Transverse colon (tissue), 4 donors: ENCODE results near the gene ACER3. TPM values are rescaled to one million over a fixed set of nuclear protein-coding genes. Genes with fewer than 3 reads are reported as not detected.

Experiments used
- DNase-seq: peaks from one replicate; pipeline ENCODE4 v3.0.0-alpha.2; 2019
- H3K27ac ChIP-seq, 4 donors: fragments of 200-600 bp; sonication (generic); 2 replicates each; pipeline ENCODE4 v1.5.1; 2016 to 2018; ENCODE audit warnings: inconsistent platforms in 4 of 4
- H3K27me3 ChIP-seq: fragments of 200-600 bp; sonication (generic); 2 replicates; pipeline ENCODE4 v1.5.1; 2017; ENCODE audit warnings: inconsistent platforms
- H3K36me3 ChIP-seq, 4 donors: fragments of 200-600 bp; sonication (generic); 2 replicates each; pipeline ENCODE4 v1.5.1; 2017 to 2019; ENCODE audit warnings: inconsistent platforms in 4 of 4
- H3K4me1 ChIP-seq, 4 donors: fragments of 200-600 bp; sonication (generic); 2 replicates each; pipeline ENCODE4 v1.5.1; 2017 to 2020; ENCODE audit warnings: inconsistent platforms in 4 of 4
- H3K4me3 ChIP-seq, 4 donors: fragments of 200-600 bp; sonication (generic); 1 replicate in 1 of 4; 2 replicates in 3 of 4; pipeline versions ENCODE4 v1.5.1 to v1.6.1; 2017 to 2019; ENCODE audit warnings: inconsistent platforms in 4 of 4
- H3K9me3 ChIP-seq, 2 donors: fragments of 200-600 bp; sonication (generic); 2 replicates each; pipeline ENCODE4 v1.5.1; 2017 to 2019; ENCODE audit warnings: inconsistent platforms in 2 of 2
- CTCF ChIP-seq, 5 experiments: fragments of 200-600 bp in 3 of 5; fragments of 450-650 bp in 2 of 5; sonication (generic) in 3 of 5; IDR thresholded peaks; 1 replicate in 2 of 5; 2 replicates in 3 of 5; pipeline ENCODE4 v1.5.1; 2016 to 2017; ENCODE audit warnings: antibody characterized with exemption in 5 of 5, inconsistent platforms in 3 of 5, mild to moderate bottlenecking in 2 of 5, moderate library complexity in 1 of 5
- EP300 ChIP-seq: sonication (generic); formaldehyde crosslinking; IDR thresholded peaks from one replicate; pipeline ENCODE4 v1.6.1; 2017; ENCODE audit warnings: antibody characterized with exemption, low read depth
- POLR2A ChIP-seq: fragments of 450-650 bp; IDR thresholded peaks from one replicate; pipeline ENCODE4 v1.6.1; 2016; ENCODE audit warnings: antibody characterized with exemption, mild to moderate bottlenecking, moderate library complexity
- POLR2AphosphoS5 ChIP-seq, 3 donors: sonication (generic); formaldehyde crosslinking; IDR thresholded peaks; one replicate each; pipeline ENCODE4 v1.6.1; 2016; ENCODE audit warnings: antibody characterized with exemption in 3 of 3
- WGBS, 2 donors: methylation state at CpG; one replicate each; pipeline ENCODE4 v1.1.5; 2018; ENCODE audit warnings: low coverage in 1 of 2; 5-methylcytosine and 5-hydroxymethylcytosine counted together
- in situ Hi-C, 4 donors: fragments of 200-750 bp; cut with MboI; loops; one replicate each; pipeline versions ENCODE4 v1.15.0 to v1.15.1; 2017; ENCODE audit warnings: low sequenced_read_pairs in 3 of 4, low pct_ligation_motif_present in 1 of 4, low pct_unique_long_range_greater_than_20kb in 1 of 4
- intact Hi-C: fragments of 100-400 bp; cut with DNase I; formaldehyde crosslinking; loops from one replicate; pipeline ENCODE4 v1.15.1; 2023; ENCODE audit warnings: low total_unique reads
- total RNA-seq, 4 donors: library from RNA; depleted of rRNA; stranded (reverse); fragments of >200 nt; gene quantifications; one replicate each; pipeline ENCODE4 v1.1.0, GENCODE V29; 2016

ACER3 gene
- total RNA-seq, 4 donors from 2014 or later: 8.8 to 72.2 (median 29.4) TPM

GRCh38 chr11:77026743-77027142 is 166.0 kb downstream of the ACER3 start:
- no peak for DNase-seq
- Histone ChIP-seq H3K4me3 (no peak overlapping the region), H3K4me1 (peaks cover 0 to 15% (median 5%) of the 10 kb centered on the region in 4 donors), H3K27ac (peak overlapping the region; percentile 13 to 62 (median 23)), H3K9me3 (no peaks in the 10 kb centered on the region), H3K27me3 (peaks cover 9% of the 10 kb centered on the region), H3K36me3 (no peaks in the 10 kb centered on the region)
- intact Hi-C loops: no loop called here
- in situ Hi-C loops: loop anchor here in 3 of 4 donors (25.0 kb wide), 3 partner anchors 161 to 289 kb away; no protein-coding TSS in a partner anchor
- TF ChIP-seq EP300: no peak
- TF ChIP-seq POLR2AphosphoS5 (IDR thresholded peaks at IDR 0.05): no peak
- TF ChIP-seq CTCF (IDR thresholded peaks at IDR 0.05): no peak
- no peak for TF ChIP-seq POLR2A
- WGBS, 2 donors: 91 to 92% methylated on average over 2 of the region's 2 CpGs

DNA sequence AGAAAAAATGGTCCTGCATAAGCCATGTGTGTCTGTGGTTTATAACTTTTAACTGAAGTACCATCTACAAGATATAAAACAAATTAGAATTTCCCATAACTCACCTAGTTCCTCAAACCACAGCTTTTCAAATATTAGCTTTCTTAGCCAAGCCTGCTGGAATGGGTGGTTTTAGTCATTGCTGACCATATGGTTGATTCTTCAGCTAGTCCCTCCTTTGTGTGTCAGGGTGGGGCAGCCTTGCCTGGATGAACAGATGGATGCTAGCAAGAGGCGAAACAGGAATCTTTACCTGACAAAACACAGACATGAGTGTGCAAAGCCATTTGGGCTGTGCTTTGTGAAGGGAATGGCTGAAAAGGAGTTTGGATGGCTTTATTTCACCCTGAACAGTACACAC is 166.6 kb downstream of the ACER3 start:
- H3K4me1 ChIP-seq: peaks cover 0 to 15% (median 4%) of the 10 kb centered on the region in 4 donors
- H3K27me3 ChIP-seq: peaks cover 9% of the 10 kb centered on the region
- H3K36me3 ChIP-seq: no peaks in the 10 kb centered on the region
- no peak for TF ChIP-seq EP300
- peak in 2 of 3 donors; percentile 37 to 45 for TF ChIP-seq POLR2AphosphoS5 (IDR thresholded peaks at IDR 0.05)
- TF ChIP-seq CTCF (IDR thresholded peaks at IDR 0.05): no peak
- peak; percentile 17 for TF ChIP-seq POLR2A
- H3K9me3 ChIP-seq: no peaks in the 10 kb centered on the region
- no peak for DNase-seq
- in situ Hi-C loops: loop anchor here in 3 of 4 donors (25.0 kb wide), 3 partner anchors 160 to 290 kb away; no protein-coding TSS in a partner anchor
- peak overlapping the region; percentile 25 to 62 (median 41) for H3K27ac ChIP-seq
- no peak overlapping the region for H3K4me3 ChIP-seq
- intact Hi-C loops: no loop called here
- 70 to 88% methylated on average over 1 of the region's 1 CpG for WGBS, 2 donors

DNA sequence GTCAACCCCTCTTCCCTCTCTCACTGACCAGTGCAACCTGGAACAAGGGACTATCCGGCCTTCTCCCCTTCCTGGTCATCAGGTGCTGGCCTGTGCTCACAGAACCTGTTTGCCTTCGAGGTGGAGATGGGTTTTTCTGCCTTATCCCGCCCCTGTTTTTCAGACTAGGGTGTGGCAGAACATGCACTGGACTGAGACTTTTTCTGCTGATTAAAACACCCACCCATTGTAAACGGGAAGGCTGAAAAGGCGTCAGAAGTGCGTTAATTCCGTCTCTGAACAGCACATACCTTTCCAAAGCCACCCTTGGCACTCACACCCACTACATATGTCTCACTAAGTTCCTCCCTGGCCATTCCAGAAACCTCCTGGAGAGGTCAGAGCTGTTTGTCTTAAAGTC is 169.1 kb downstream of the ACER3 start:
- H3K4me3 ChIP-seq: no peak overlapping the region
- peak; percentile 66 for DNase-seq
- H3K9me3 ChIP-seq: no peaks in the 10 kb centered on the region
- no peaks in the 10 kb centered on the region for H3K36me3 ChIP-seq
- intact Hi-C loops (no loop called here), in situ Hi-C loops (loop anchor here in 3 of 4 donors (25.0 kb wide), 3 partner anchors 157 to 293 kb away; no protein-coding TSS in a partner anchor)
- TF ChIP-seq EP300 (no peak), CTCF (IDR thresholded peaks at IDR 0.05) (no peak), POLR2AphosphoS5 (IDR thresholded peaks at IDR 0.05) (peak; percentile 7 to 63 (median 38)), POLR2A (peak; percentile 48)
- 35 to 50% methylated on average over 4 to 7 of the region's 7 CpGs for WGBS, 2 donors
- H3K27me3 ChIP-seq: peaks cover 9% of the 10 kb centered on the region
- H3K4me1 ChIP-seq: peaks cover 0 to 21% (median 5%) of the 10 kb centered on the region in 4 donors
- H3K27ac ChIP-seq: peak overlapping the region; percentile 62 to 69 (median 66)

- in situ Hi-C loops: loop anchor here in 3 of 4 donors (25.0 kb wide), 3 partner anchors 156 to 294 kb away; no protein-coding TSS in a partner anchor
- Histone ChIP-seq H3K27me3 (peaks cover 9% of the 10 kb centered on the region), H3K4me3 (no peak overlapping the region), H3K36me3 (no peaks in the 10 kb centered on the region), H3K27ac (peak overlapping the region; percentile 62 to 69 (median 65)), H3K4me1 (peaks cover 0 to 30% (median 9%) of the 10 kb centered on the region in 4 donors), H3K9me3 (no peaks in the 10 kb centered on the region)
- intact Hi-C loops: no loop called here
- DNase-seq: no peak
- no peak for TF ChIP-seq POLR2AphosphoS5 (IDR thresholded peaks at IDR 0.05)
- no peak for TF ChIP-seq EP300
- TF ChIP-seq POLR2A: no peak
- no peak for TF ChIP-seq CTCF (IDR thresholded peaks at IDR 0.05)
- WGBS, 2 donors: 80% methylated on average over 12 of the region's 12 CpGs; no CpG with 5 or more reads in 1 of the 2 donors
These were observed 170.2 kb downstream of the ACER3 start for GRCh38 chr11:77030834-77031414.
